LNCaP clone FGC (cell line): ENCODE results near the gene CGREF1.

Source experiments
- DNase-seq: peaks from one replicate; pipeline ENCODE4 v3.0.0-alpha.2; 2011; ENCODE audit warnings: low read depth
- H3K4me3 ChIP-seq: 2 replicates; pipeline ENCODE4 v1.5.1; 2011; ENCODE audit warnings: mild to moderate bottlenecking, low read depth, low read length, control low read depth
- CTCF ChIP-seq: IDR thresholded peaks from 2 replicates; pipeline ENCODE4 v1.5.1; 2012; ENCODE audit warnings: mild to moderate bottlenecking; ENCODE audit not compliant: control insufficient read depth, insufficient read depth; ENCODE audit errors: extremely low read depth

CGREF1 gene

GRCh38 chr2:27155069-27155520, 36.2 kb upstream of the CGREF1 start:
- no peak overlapping the region for H3K4me3 ChIP-seq
- no peak for DNase-seq
- no peak for TF ChIP-seq CTCF

GRCh38 chr2:27154488-27154887, 35.6 kb upstream of the CGREF1 start:
- DNase-seq: no peak
- TF ChIP-seq CTCF: no peak

GRCh38 chr2:27152796-27153464, 34.0 kb upstream of the CGREF1 start:
- DNase-seq: no peak
- TF ChIP-seq CTCF: no peak
- no peak overlapping the region for H3K4me3 ChIP-seq

More at GRCh38 chr2:27154488-27154887, 35.6 kb upstream of the CGREF1 start:
- no peak overlapping the region for H3K4me3 ChIP-seq

- no peak for DNase-seq
- H3K4me3 ChIP-seq: no peak overlapping the region
- no peak for TF ChIP-seq CTCF
Measured at GRCh38 chr2:27152102-27152795, 33.3 kb upstream of the CGREF1 start.

GRCh38 chr2:27150639-27151230, 31.8 kb upstream of the CGREF1 start:
- DNase-seq: no peak
- TF ChIP-seq CTCF: no peak
- no peak overlapping the region for H3K4me3 ChIP-seq

GRCh38 chr2:27149570-27150405, 30.9 kb upstream of the CGREF1 start:
- TF ChIP-seq CTCF: no peak
- DNase-seq: no peak
- no peak overlapping the region for H3K4me3 ChIP-seq
